HG03139 (cell line): ENCODE measurements around the gene PTPRN2.

Experiments
- ATAC-seq: cut with Tn5 transposase; IDR thresholded peaks from one replicate; pipeline ENCODE4 v1.9.1; 2021; ENCODE audit not compliant: unreplicated experiment

Gene PTPRN2

GRCh38 chr7:158111049-158111751, 476.4 kb downstream of the PTPRN2 start:
- ATAC-seq, result no peak

GRCh38 chr7:158110661-158111048, 477.0 kb downstream of the PTPRN2 start:
- no peak for ATAC-seq

GRCh38 chr7:158110034-158110590, 477.5 kb downstream of the PTPRN2 start:
- no peak for ATAC-seq

GRCh38 chr7:158109364-158110033, 478.1 kb downstream of the PTPRN2 start:
- ATAC-seq, result no peak

- no peak for ATAC-seq
Observed at GRCh38 chr7:158108646-158109293, 478.9 kb downstream of the PTPRN2 start.

- no peak for ATAC-seq
Observed at GRCh38 chr7:158107806-158108205, 479.8 kb downstream of the PTPRN2 start.

- ATAC-seq, result no peak
Observed at GRCh38 chr7:158106272-158106671, 481.4 kb downstream of the PTPRN2 start.

- ATAC-seq, result no peak
Observed at GRCh38 chr7:158103378-158103777, 484.2 kb downstream of the PTPRN2 start.

- ATAC-seq, result no peak
Observed at GRCh38 chr7:158102897-158103296, 484.7 kb downstream of the PTPRN2 start.

GRCh38 chr7:158101821-158102450, 485.7 kb downstream of the PTPRN2 start:
- no peak for ATAC-seq

GRCh38 chr7:158098125-158099030, 489.2 kb downstream of the PTPRN2 start:
- ATAC-seq, result no peak

- ATAC-seq, result no peak
Observed at GRCh38 chr7:158097453-158098124, 490.0 kb downstream of the PTPRN2 start.

GRCh38 chr7:158097106-158097452, 490.5 kb downstream of the PTPRN2 start:
- ATAC-seq, result no peak

- no peak for ATAC-seq
Observed at GRCh38 chr7:158096582-158096981, 491.0 kb downstream of the PTPRN2 start.

GRCh38 chr7:158094671-158095226, 492.9 kb downstream of the PTPRN2 start:
- no peak for ATAC-seq

- ATAC-seq, result no peak
Observed at GRCh38 chr7:158094046-158094445, 493.6 kb downstream of the PTPRN2 start.

GRCh38 chr7:158093156-158093796, 494.3 kb downstream of the PTPRN2 start:
- ATAC-seq, result no peak

- no peak for ATAC-seq
Observed at GRCh38 chr7:158087196-158087595, 500.4 kb downstream of the PTPRN2 start.
